ENCODE results near the gene DACH1. TPM values are rescaled to one million over a fixed set of nuclear protein-coding genes. Genes with fewer than 3 reads are reported as not detected.

The DACH1 gene
- polyA plus RNA-seq, 3 donors = 0.03 to 0.69 (median 0.26) TPM

GRCh38 chr13:71464686-71465085 lies 402.3 kb downstream of the DACH1 start:
- TF ChIP-seq CTCF (IDR thresholded peaks at IDR 0.05) = no peak
- no peaks in the 10 kb centered on the region for H3K36me3 ChIP-seq (replicated peaks in 1 of 2; ENCODE audit: control insufficient read depth in 1 of 2, insufficient read depth in 2 of 2, low read length in 2 of 2)
- Mint-ChIP-seq H3K27me3 (ENCODE audit: low read depth in 3 of 3) (no peaks in the 10 kb centered on the region), H3K9me3 (peaks cover 0 to 1% (median 0%) of the 10 kb centered on the region in 7 donors), H3K4me3 (no peak overlapping the region), H3K27ac (no peak overlapping the region), H3K4me1 (no peaks in the 10 kb centered on the region), H3K36me3 (peaks cover 0 to 2% of the 10 kb centered on the region in 2 donors)
- H3K4me1 ChIP-seq (ENCODE audit: control insufficient read depth in 1 of 2, insufficient read depth in 2 of 2, low read length in 2 of 2) = no peaks in the 10 kb centered on the region
- H3K79me2 ChIP-seq (ENCODE audit: insufficient read depth, low read length) = no peaks in the 10 kb centered on the region
- no CpG with 5 or more reads among the region's 1 CpG for WGBS (ENCODE audit: insufficient coverage)
- no peak overlapping the region for H3K4me2 ChIP-seq (replicated peaks; ENCODE audit: extremely low read depth, low read length, poor library complexity, severe bottlenecking)
- H3K9me3 ChIP-seq (replicated peaks in 1 of 2; ENCODE audit: control insufficient read depth in 1 of 2, insufficient read depth in 1 of 2, low read length in 2 of 2) = no peaks in the 10 kb centered on the region
- H3K27me3 ChIP-seq (ENCODE audit: control insufficient read depth in 2 of 2, insufficient read depth in 2 of 2, low read length in 2 of 2) = no peaks in the 10 kb centered on the region
- no peak overlapping the region for H3K4me3 ChIP-seq (replicated peaks in 1 of 3; ENCODE audit: low read depth in 2 of 3, low read length in 3 of 3)
- no peak overlapping the region for H3K9ac ChIP-seq (ENCODE audit: insufficient read depth, low read length, poor library complexity, severe bottlenecking)
- no peak overlapping the region for H2AFZ ChIP-seq (ENCODE audit: insufficient read depth, low read depth, low read length, poor library complexity, severe bottlenecking)
- no peak for DNase-seq
- no peaks in the 10 kb centered on the region for H4K20me1 ChIP-seq (ENCODE audit: insufficient read depth, low read length)
- H3K27ac ChIP-seq (ENCODE audit: low read depth in 1 of 2, low read length in 2 of 2) = no peak overlapping the region
- intact Hi-C loops (cut with micrococcal nuclease) = no loop called here

GRCh38 chr13:71461892-71462291 lies 405.1 kb downstream of the DACH1 start:
- Mint-ChIP-seq H3K4me3 (no peak overlapping the region), H3K27ac (no peak overlapping the region), H3K9me3 (peaks cover 0 to 1% (median 0%) of the 10 kb centered on the region in 7 donors), H3K36me3 (peaks cover 0 to 2% of the 10 kb centered on the region in 2 donors), H3K27me3 (ENCODE audit: low read depth in 3 of 3) (no peaks in the 10 kb centered on the region), H3K4me1 (no peaks in the 10 kb centered on the region)
- H3K4me2 ChIP-seq (replicated peaks; ENCODE audit: extremely low read depth, low read length, poor library complexity, severe bottlenecking) = no peak overlapping the region
- no peaks in the 10 kb centered on the region for H3K4me1 ChIP-seq (ENCODE audit: control insufficient read depth in 1 of 2, insufficient read depth in 2 of 2, low read length in 2 of 2)
- no peak for DNase-seq
- H3K27ac ChIP-seq (ENCODE audit: low read depth in 1 of 2, low read length in 2 of 2) = no peak overlapping the region
- no peak overlapping the region for H3K9ac ChIP-seq (ENCODE audit: insufficient read depth, low read length, poor library complexity, severe bottlenecking)
- TF ChIP-seq CTCF (IDR thresholded peaks at IDR 0.05) = no peak
- H3K79me2 ChIP-seq (ENCODE audit: insufficient read depth, low read length) = no peaks in the 10 kb centered on the region
- no peak overlapping the region for H2AFZ ChIP-seq (ENCODE audit: insufficient read depth, low read depth, low read length, poor library complexity, severe bottlenecking)
- no peaks in the 10 kb centered on the region for H3K27me3 ChIP-seq (ENCODE audit: control insufficient read depth in 2 of 2, insufficient read depth in 2 of 2, low read length in 2 of 2)
- intact Hi-C loops (cut with micrococcal nuclease) = no loop called here
- no peaks in the 10 kb centered on the region for H3K9me3 ChIP-seq (replicated peaks in 1 of 2; ENCODE audit: control insufficient read depth in 1 of 2, insufficient read depth in 1 of 2, low read length in 2 of 2)
- no CpG with 5 or more reads among the region's 1 CpG for WGBS (ENCODE audit: insufficient coverage)
- no peak overlapping the region for H3K4me3 ChIP-seq (replicated peaks in 1 of 3; ENCODE audit: low read depth in 2 of 3, low read length in 3 of 3)
- H4K20me1 ChIP-seq (ENCODE audit: insufficient read depth, low read length) = no peaks in the 10 kb centered on the region
- H3K36me3 ChIP-seq (replicated peaks in 1 of 2; ENCODE audit: control insufficient read depth in 1 of 2, insufficient read depth in 2 of 2, low read length in 2 of 2) = no peaks in the 10 kb centered on the region

All from CD14-positive monocyte (primary cell).